GM18499 (cell line): ENCODE data around the gene KLK15.
"Not testable (repeated sequence)": the region's sequence is repeated elsewhere in the genome, so short reads cannot be mapped to it uniquely, and the experiment has no call there.

Experiments used
- ATAC-seq: cut with Tn5 transposase; IDR thresholded peaks from one replicate; pipeline ENCODE4 v1.9.1; 2021; ENCODE audit warnings: moderate number of reproducible peaks; ENCODE audit not compliant: insufficient read depth, unreplicated experiment

KLK15 gene

DNA sequence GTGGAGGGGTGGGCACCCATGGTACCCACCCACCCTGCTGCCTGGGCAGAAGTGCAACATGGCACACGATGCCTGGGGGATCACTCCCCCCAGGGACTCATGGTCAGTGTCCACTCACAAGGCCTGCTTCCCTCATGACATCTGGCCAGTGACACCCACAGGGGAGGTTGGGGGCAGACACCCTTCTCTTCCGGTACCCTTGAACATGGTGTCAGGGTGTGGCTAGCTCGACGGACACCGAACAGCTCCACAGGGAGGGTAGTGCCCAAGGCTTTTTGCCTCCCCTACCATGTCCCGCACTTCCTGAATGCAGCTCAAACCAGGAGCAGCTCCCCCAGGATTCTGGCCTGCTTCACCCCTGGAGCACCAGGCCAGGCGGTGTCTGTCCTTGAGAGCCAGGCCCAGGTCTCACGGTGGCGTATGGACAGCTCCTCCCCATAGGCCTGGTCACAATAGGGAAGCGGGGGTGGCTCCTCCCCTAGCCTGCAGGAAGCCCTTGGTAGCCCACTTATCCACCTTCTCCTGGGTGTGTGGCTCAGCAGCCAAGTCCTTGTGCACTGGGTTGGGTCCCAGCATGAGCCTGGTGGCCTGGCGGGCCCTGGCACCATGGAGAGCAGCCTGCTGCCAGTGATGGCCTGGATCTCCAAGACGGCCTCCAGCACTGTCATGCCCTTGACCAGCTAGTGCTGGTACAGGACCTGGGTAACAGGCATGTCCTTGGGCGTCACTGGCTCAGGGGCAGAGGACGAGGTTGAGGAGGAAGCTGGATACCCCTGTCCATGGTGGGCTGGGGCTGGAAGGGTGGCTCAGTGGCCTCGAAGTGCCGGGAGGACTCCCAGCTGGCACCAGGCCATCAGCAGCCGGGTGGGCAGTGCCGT, 35.4 kb downstream of the KLK15 start:
- ATAC-seq, result no peak

DNA sequence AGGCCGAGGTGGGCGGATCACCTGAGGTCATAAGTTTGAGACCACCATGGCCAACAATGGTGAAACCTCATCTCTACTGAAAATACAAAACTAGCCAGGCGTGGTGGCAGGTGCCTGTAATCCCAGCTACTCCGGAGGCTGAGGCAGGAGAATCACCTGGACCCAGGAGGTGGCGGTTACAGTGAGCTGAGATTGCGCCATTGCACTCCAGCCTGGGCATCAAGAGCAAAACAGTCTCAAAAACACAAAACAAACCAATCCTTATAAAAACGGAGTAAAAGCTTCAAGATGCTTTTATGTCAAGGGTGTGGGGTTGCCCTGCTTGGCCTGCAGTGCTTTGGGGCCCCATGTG, 36.0 kb downstream of the KLK15 start:
- no peak for ATAC-seq

DNA sequence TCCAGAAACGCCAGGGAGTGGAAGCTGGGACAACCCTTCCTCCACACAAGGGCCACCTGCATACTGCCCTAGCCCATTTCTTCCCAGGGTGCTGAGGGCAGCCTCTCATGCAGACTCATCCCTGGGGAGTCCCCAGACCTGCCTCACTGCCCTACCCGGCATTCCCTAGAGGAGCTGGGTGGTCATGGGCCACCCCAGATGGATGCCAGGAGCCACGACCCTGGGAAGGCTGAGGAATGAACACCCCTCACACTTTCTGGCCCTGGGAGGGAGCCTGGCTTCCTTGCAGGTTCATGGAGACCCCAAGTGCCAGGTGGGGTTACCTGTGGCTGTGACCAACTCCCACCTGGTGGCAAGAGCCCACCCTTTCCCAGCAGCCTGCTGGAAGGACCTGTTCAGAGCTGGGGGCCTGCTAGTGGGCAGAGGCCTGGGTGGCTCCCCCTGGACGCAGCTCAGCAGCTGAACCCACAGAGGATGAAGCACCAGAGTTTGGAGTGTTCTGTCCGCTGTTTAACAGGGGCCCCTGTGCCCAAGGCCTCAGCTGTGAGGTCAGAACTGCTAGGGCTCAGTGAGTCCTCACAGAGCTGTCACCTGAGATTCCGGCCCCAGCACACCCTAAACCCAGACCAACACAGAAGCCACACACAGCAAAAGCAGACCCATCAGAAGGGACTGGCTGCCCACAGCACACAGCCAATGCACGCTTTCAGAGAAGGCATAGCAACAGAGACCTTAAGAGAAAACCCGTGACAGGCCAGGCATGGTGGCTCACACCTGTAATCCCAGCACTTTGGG, 36.5 kb downstream of the KLK15 start:
- ATAC-seq, result no peak

DNA sequence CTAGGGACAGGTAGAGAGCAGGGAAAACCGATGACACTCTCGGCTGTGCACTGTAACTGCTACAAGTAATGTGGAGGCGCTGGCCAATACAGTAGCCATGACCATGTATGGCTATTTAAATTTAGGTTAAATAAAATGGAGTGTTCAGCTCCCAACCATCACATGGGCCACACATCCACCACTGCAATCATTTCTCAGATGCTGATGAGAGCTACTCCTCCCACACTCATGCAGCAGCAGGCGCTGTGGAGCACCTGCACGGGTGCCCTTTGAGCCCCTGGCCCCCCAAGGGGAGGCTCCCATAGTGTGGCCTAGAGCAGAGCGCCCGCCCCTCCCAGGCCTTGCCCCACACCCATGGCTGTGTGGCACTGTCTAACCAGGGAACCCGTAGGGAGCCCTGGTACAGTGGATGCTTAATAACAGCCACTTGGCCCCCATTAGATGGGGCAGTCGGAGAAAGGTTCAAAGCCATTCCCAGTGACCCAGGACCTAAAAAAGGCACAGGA, 37.2 kb downstream of the KLK15 start:
- ATAC-seq, result no peak

- no peak for ATAC-seq
Observed at GRCh38 chr19:50795664-50796073, 37.7 kb downstream of the KLK15 start.

- no peak for ATAC-seq
Observed at GRCh38 chr19:50794876-50795663, 38.3 kb downstream of the KLK15 start.

GRCh38 chr19:50794074-50794875, 39.1 kb downstream of the KLK15 start:
- no peak for ATAC-seq

- no peak for ATAC-seq
Observed at GRCh38 chr19:50793558-50794065, 39.8 kb downstream of the KLK15 start.

GRCh38 chr19:50792272-50793250, 40.8 kb downstream of the KLK15 start:
- no peak for ATAC-seq

GRCh38 chr19:50791594-50792271, 41.6 kb downstream of the KLK15 start:
- ATAC-seq, result no peak

GRCh38 chr19:50790922-50791467, 42.4 kb downstream of the KLK15 start:
- no peak for ATAC-seq

DNA sequence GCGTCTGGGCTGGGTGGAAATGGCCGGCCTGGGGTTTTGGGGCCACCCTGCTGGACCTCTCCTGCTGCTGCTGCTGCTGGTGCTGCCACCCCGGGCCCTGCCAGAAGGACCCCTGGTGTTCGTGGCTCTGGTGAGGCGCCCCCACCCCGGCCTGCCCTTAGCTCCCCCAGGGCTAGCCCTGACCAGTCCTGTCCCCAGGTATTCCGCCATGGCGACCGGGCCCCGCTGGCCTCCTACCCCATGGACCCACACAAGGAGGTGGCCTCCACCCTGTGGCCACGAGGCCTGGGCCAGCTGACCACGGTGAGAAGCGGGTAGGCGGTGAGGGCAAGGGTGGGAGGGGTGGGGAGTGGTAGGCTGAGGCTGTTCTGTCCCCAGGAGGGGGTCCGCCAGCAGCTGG, 43.0 kb downstream of the KLK15 start, which contains the start of gene ACP4:
Gene ACP4, plus strand, starts transcription at position 20 of the 400 bp plus-strand sequence. Its CDS starts 0 bp downstream, at position 20.
- no peak for ATAC-seq

- no peak for ATAC-seq
Observed at GRCh38 chr19:50785329-50785728, 48.0 kb downstream of the KLK15 start.

GRCh38 chr19:50784710-50785109, 48.7 kb downstream of the KLK15 start:
- ATAC-seq, result no peak

DNA sequence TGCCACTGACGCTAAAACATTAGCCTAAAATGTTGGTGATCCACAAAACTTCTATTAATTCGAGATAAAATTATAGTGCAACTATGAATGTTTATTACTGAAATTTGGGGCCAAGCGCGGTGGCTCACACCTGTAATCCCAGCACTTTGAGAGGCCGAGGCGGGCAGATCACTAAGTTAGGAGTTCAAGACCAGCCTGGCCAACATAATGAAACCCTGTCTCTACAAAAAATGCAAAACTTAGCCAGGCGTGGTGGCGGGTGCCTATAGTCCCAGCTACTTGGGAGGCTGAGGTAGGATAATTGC, 49.6 kb downstream of the KLK15 start:
- ATAC-seq, result not testable (repeated sequence)

DNA sequence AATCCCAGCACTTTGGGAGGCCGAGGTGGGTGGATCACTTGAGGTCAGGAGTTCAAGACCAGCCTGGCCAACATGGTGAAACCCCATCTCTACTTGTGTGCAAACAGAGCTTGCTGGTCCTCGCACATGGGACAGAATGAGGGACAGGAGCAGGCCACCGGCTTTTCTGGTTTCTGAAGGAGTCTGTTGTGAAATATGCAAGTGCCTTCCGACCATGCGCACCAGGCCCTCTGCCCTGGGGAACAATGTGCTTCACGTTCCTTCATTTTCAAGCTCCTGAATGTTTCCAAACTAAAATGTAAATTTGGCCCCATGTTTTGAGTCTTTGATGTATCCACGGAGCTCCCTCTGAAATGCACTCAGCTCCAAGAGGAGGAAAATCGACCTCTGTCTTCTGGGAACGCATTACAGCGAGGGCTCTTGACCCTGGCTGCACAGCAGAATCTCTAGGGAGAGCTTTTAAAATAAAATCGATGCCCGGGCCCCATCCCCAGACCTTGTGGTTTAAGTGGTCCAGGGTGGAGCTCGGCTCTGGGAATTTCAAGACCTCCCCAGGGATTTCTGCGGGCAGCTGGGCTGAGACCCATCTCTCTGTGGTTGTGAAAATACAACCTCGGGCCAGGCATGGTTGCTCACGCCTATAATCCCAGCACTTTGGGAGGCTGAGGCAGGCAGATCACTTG, 52.5 kb downstream of the KLK15 start:
- no peak for ATAC-seq
